H1 (cell line): ENCODE measurements around the gene PAQR8.

Source experiments
- CEBPB ChIP-seq: IDR thresholded peaks from 2 replicates; pipeline ENCODE4 v1.6.1; 2012; ENCODE audit warnings: low read depth, low read length
- PHF8 ChIP-seq: fragments of 200-600 bp; sonication (generic); conservative IDR thresholded peaks from 2 replicates; pipeline ENCODE4 v1.7.1; 2012; ENCODE audit warnings: low read depth, mild to moderate bottlenecking, inconsistent platforms, low read length, moderate library complexity
- POLR2AphosphoS5 ChIP-seq: IDR thresholded peaks from 2 replicates; pipeline ENCODE4 v1.6.1; 2011; ENCODE audit warnings: low read depth, low read length
- TF ChIP-seq, protein P1 (sequence below), 3 experiments: IDR thresholded peaks; 1 replicate in 2 of 3; 2 replicates in 1 of 3; pipeline versions ENCODE4 v1.5.1 to v1.6.1; 2011; ENCODE audit warnings: low read length in 3 of 3, mild to moderate bottlenecking in 3 of 3, inconsistent platforms in 2 of 3, low read depth in 1 of 3, moderate library complexity in 1 of 3; ENCODE audit not compliant: insufficient read depth in 1 of 3; ENCODE audit errors: control extremely low read depth in 1 of 3

GRCh38 chr6:52391599-52391998, 29.6 kb downstream of the PAQR8 start:
- no peak for TF ChIP-seq POLR2AphosphoS5
- TF ChIP-seq PHF8, result no peak
- TF ChIP-seq, protein P1, sequence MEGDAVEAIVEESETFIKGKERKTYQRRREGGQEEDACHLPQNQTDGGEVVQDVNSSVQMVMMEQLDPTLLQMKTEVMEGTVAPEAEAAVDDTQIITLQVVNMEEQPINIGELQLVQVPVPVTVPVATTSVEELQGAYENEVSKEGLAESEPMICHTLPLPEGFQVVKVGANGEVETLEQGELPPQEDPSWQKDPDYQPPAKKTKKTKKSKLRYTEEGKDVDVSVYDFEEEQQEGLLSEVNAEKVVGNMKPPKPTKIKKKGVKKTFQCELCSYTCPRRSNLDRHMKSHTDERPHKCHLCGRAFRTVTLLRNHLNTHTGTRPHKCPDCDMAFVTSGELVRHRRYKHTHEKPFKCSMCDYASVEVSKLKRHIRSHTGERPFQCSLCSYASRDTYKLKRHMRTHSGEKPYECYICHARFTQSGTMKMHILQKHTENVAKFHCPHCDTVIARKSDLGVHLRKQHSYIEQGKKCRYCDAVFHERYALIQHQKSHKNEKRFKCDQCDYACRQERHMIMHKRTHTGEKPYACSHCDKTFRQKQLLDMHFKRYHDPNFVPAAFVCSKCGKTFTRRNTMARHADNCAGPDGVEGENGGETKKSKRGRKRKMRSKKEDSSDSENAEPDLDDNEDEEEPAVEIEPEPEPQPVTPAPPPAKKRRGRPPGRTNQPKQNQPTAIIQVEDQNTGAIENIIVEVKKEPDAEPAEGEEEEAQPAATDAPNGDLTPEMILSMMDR (IDR thresholded peaks at IDR 0.05; ENCODE audit: control extremely low read depth in 1 of 3, insufficient read depth in 1 of 3, low read depth in 1 of 3, low read length in 3 of 3), result no peak
- no peak for TF ChIP-seq CEBPB
